Left lung (tissue), 10 donors: ENCODE data around the gene PWWP2A. TPM values are rescaled to one million over a fixed set of nuclear protein-coding genes. Genes with fewer than 3 reads are reported as not detected.
"Not testable (repeated sequence)": the region's sequence is repeated elsewhere in the genome, so short reads cannot be mapped to it uniquely, and the experiment has no call there.

ENCODE experiments used
- ATAC-seq: fragments of 200-7000 bp; cut with Tn5 transposase; one replicate; pipeline ENCODE4 v1.9.1; 2020; ENCODE audit warnings: moderate library complexity
- DNase-seq, 4 donors: peaks; one replicate each; pipeline ENCODE4 v3.0.0-alpha.2; 2013 to 2020
- H3K27ac ChIP-seq, 2 donors: fragments of 200-600 bp; sonication (generic) in 1 of 2; one replicate each; pipeline versions ENCODE4 v1.5.0 to v1.8.0; 2020 to 2021
- H3K27me3 ChIP-seq, 2 donors: fragments of 200-600 bp; sonication (generic) in 1 of 2; one replicate each; pipeline versions ENCODE4 v1.5.0 to v1.8.0; 2020 to 2021
- H3K36me3 ChIP-seq, 2 donors: fragments of 200-600 bp; sonication (generic) in 1 of 2; one replicate each; pipeline versions ENCODE4 v1.5.0 to v1.8.0; 2020 to 2021
- H3K4me1 ChIP-seq, 2 donors: fragments of 200-600 bp; one replicate each; pipeline ENCODE4 v1.8.0; 2021
- H3K4me3 ChIP-seq, 2 donors: fragments of 200-600 bp; sonication (generic) in 1 of 2; one replicate each; pipeline versions ENCODE4 v1.5.0 to v1.8.0; 2020 to 2021; ENCODE audit warnings: mild to moderate bottlenecking in 1 of 2
- H3K9me3 ChIP-seq, 2 donors: fragments of 200-600 bp; sonication (generic) in 1 of 2; one replicate each; pipeline versions ENCODE4 v1.5.0 to v1.8.0; 2020 to 2021
- intact Hi-C, 2 donors: fragments of 100-400 bp; cut with DNase I; formaldehyde crosslinking; loops; one replicate each; pipeline versions ENCODE4 v1.11.2 to v1.14.2; 2022
- polyA plus RNA-seq, 6 donors: library from polyadenylated mRNA; unstranded; fragments of 120-200 nt; gene quantifications; one replicate each; pipeline ENCODE4 v1.2.1, GENCODE V29; 2013; ENCODE audit not compliant: insufficient read length in 6 of 6
- total RNA-seq, 2 donors: library from RNA; stranded (reverse); fragmentation: NEBNext Ultra II Directional; extraction: Animal tissue kit (Norgen Biotek cat#: 25700); gene quantifications; one replicate each; pipeline ENCODE4 v1.2.1, GENCODE V29; 2021
- TF ChIP-seq, protein P1 (sequence below), 2 donors: fragments of 200-600 bp; sonication (generic) in 1 of 2; IDR thresholded peaks; one replicate each; pipeline versions ENCODE4 v1.5.0 to v1.8.0; 2021; ENCODE audit warnings: antibody characterized with exemption in 2 of 2
- donor health status: DM: no; HTN: yes; CAD: no.
- donor health status: DM: no; HTN: no; CAD: no.

The PWWP2A gene
- total and polyA plus RNA-seq, 8 donors = 24.6 to 37.2 (median 34.7) TPM

- Histone ChIP-seq H3K27me3 (no peaks in the 10 kb centered on the region), H3K4me1 (no peaks in the 10 kb centered on the region), H3K4me3 (no peak overlapping the region), H3K27ac (no peak overlapping the region), H3K36me3 (no peaks in the 10 kb centered on the region), H3K9me3 (no peaks in the 10 kb centered on the region)
- intact Hi-C loops = no loop called here
- ATAC-seq (no peak), DNase-seq (no peak)
- TF ChIP-seq, protein P1, sequence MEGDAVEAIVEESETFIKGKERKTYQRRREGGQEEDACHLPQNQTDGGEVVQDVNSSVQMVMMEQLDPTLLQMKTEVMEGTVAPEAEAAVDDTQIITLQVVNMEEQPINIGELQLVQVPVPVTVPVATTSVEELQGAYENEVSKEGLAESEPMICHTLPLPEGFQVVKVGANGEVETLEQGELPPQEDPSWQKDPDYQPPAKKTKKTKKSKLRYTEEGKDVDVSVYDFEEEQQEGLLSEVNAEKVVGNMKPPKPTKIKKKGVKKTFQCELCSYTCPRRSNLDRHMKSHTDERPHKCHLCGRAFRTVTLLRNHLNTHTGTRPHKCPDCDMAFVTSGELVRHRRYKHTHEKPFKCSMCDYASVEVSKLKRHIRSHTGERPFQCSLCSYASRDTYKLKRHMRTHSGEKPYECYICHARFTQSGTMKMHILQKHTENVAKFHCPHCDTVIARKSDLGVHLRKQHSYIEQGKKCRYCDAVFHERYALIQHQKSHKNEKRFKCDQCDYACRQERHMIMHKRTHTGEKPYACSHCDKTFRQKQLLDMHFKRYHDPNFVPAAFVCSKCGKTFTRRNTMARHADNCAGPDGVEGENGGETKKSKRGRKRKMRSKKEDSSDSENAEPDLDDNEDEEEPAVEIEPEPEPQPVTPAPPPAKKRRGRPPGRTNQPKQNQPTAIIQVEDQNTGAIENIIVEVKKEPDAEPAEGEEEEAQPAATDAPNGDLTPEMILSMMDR (IDR thresholded peaks at IDR 0.05) = no peak
These were observed 31.8 kb upstream of the PWWP2A start for GRCh38 chr5:160151017-160151416.

GRCh38 chr5:160150381-160150780 is 31.1 kb upstream of the PWWP2A start:
- H3K4me1 ChIP-seq = no peaks in the 10 kb centered on the region
- H3K4me3 ChIP-seq = no peak overlapping the region
- intact Hi-C loops = no loop called here
- ATAC-seq (peak; percentile 37), DNase-seq (no peak)
- H3K36me3 ChIP-seq = no peaks in the 10 kb centered on the region
- no peak overlapping the region for H3K27ac ChIP-seq
- H3K27me3 ChIP-seq = no peaks in the 10 kb centered on the region
- H3K9me3 ChIP-seq = no peaks in the 10 kb centered on the region
- TF ChIP-seq, protein P1 (IDR thresholded peaks at IDR 0.05) = no peak

GRCh38 chr5:160144436-160144835 is 25.2 kb upstream of the PWWP2A start:
- H3K27ac ChIP-seq, H3K9me3 ChIP-seq, H3K27me3 ChIP-seq, intact Hi-C loops, H3K4me3 ChIP-seq, H3K36me3 ChIP-seq, ATAC-seq, H3K4me1 ChIP-seq, DNase-seq: not testable (repeated sequence)

DNA sequence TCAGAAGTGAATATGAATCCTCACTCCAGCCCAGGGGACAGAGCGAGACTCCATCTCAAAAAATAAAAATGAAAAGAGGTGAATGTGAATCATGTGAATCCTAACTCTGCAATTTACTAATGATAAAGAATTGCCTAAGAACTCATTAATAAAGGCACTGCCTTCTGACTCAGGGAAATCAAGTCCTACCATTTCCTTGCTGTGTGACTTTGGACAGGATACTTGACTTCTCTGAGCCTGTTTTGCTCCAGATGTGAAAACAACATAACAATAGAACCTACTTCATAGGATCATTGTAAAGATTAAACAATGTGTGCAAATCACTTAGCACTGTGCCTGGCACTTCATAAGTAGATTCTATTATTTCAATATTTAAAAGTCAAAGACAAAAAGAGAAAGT is 15.1 kb upstream of the PWWP2A start:
- H3K4me3 ChIP-seq = no peak overlapping the region
- DNase-seq (no peak), ATAC-seq (no peak)
- intact Hi-C loops = no loop called here
- no peaks in the 10 kb centered on the region for H3K4me1 ChIP-seq
- H3K27me3 ChIP-seq = no peaks in the 10 kb centered on the region
- H3K9me3 ChIP-seq = no peaks in the 10 kb centered on the region
- H3K36me3 ChIP-seq = no peaks in the 10 kb centered on the region
- no peak overlapping the region for H3K27ac ChIP-seq
- TF ChIP-seq, protein P1 (IDR thresholded peaks at IDR 0.05) = no peak

DNA sequence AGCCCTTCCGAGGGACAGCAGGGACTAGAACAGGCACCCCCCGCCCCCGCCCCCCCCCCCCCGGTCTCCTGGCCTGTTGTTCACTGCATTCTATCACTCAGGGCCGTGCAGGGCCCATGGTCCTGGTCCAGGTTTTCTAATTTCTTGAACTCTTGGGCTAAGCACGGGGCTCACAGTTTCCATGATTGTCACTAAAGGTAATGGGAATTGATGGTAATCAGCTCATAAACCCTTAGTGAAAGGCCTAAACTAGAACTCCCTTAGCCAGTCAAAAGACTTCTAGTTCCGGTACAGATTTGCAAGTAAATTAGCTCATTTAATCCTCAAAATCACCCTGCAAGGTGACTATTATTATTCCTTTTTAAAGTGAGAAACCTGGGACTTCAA is 14.7 kb upstream of the PWWP2A start:
- intact Hi-C loops = no loop called here
- Histone ChIP-seq H3K27me3 (no peaks in the 10 kb centered on the region), H3K4me3 (no peak overlapping the region), H3K4me1 (no peaks in the 10 kb centered on the region), H3K9me3 (no peaks in the 10 kb centered on the region), H3K36me3 (no peaks in the 10 kb centered on the region), H3K27ac (no peak overlapping the region)
- DNase-seq (no peak), ATAC-seq (peak; percentile 50)
- TF ChIP-seq, protein P1 (IDR thresholded peaks at IDR 0.05) = no peak
